SK-N-SH (cell line): ENCODE data around the gene PTN.

ENCODE experiments used
- CHD2 ChIP-seq: fragments of 150-350 bp; IDR thresholded peaks from 2 replicates; pipeline ENCODE4 v1.6.1; 2018; ENCODE audit warnings: low read length; ENCODE audit not compliant: partially characterized antibody
- CTCF ChIP-seq: fragments of 200-600 bp; sonication (generic); IDR thresholded peaks from 2 replicates; pipeline ENCODE4 v1.6.1; 2017; ENCODE audit warnings: antibody characterized with exemption, mild to moderate bottlenecking, moderate library complexity
- EZH2phosphoT487 ChIP-seq: fragments of 200-600 bp; sonication (generic); IDR thresholded peaks from 2 replicates; pipeline ENCODE4 v1.6.1; 2017; ENCODE audit warnings: low read depth, mixed run types, mild to moderate bottlenecking, antibody characterized with exemption, moderate library complexity, borderline replicate concordance
- FOXJ3 ChIP-seq: sonication (generic); formaldehyde crosslinking; IDR thresholded peaks from 2 replicates; pipeline ENCODE4 v1.5.1; 2020; ENCODE audit warnings: mild to moderate bottlenecking, missing genetic modification reagents
- MAX ChIP-seq: IDR thresholded peaks from 2 replicates; pipeline ENCODE4 v1.4.0; 2012; ENCODE audit warnings: low read depth
- MXI1 ChIP-seq: IDR thresholded peaks from 2 replicates; pipeline ENCODE4 v1.6.1; 2012; ENCODE audit warnings: mild to moderate bottlenecking, low read depth, low read length, improper control_type of control experiment
- NRF1 ChIP-seq: IDR thresholded peaks from 2 replicates; pipeline ENCODE4 v1.6.1; 2012; ENCODE audit warnings: low read depth, mild to moderate bottlenecking, low read length
- POLR2AphosphoS5 ChIP-seq: IDR thresholded peaks from 2 replicates; pipeline ENCODE4 v1.6.1; 2012; ENCODE audit warnings: low read depth, low read length
- RAD21 ChIP-seq: IDR thresholded peaks from 2 replicates; pipeline ENCODE4 v1.6.1; 2012; ENCODE audit warnings: mild to moderate bottlenecking, low read length
- SMC3 ChIP-seq: IDR thresholded peaks from 2 replicates; pipeline ENCODE4 v1.6.1; 2012; ENCODE audit warnings: low read depth, low read length, improper control_type of control experiment
- TAF1 ChIP-seq: IDR thresholded peaks from 2 replicates; pipeline ENCODE4 v1.6.1; 2012; ENCODE audit warnings: low read depth, mild to moderate bottlenecking, low read length, moderate library complexity, borderline replicate concordance
- YY1 ChIP-seq: IDR thresholded peaks from 2 replicates; pipeline ENCODE4 v1.4.0; 2012; ENCODE audit warnings: low read depth, mild to moderate bottlenecking
- TF ChIP-seq, protein P1 (sequence below): IDR thresholded peaks from 2 replicates; pipeline ENCODE4 v1.6.1; 2012; ENCODE audit warnings: mild to moderate bottlenecking, low read depth, low read length, moderate library complexity

GRCh38 chr7:137262599-137262998 lies 80.9 kb downstream of the PTN start:
- TF ChIP-seq, protein P1, sequence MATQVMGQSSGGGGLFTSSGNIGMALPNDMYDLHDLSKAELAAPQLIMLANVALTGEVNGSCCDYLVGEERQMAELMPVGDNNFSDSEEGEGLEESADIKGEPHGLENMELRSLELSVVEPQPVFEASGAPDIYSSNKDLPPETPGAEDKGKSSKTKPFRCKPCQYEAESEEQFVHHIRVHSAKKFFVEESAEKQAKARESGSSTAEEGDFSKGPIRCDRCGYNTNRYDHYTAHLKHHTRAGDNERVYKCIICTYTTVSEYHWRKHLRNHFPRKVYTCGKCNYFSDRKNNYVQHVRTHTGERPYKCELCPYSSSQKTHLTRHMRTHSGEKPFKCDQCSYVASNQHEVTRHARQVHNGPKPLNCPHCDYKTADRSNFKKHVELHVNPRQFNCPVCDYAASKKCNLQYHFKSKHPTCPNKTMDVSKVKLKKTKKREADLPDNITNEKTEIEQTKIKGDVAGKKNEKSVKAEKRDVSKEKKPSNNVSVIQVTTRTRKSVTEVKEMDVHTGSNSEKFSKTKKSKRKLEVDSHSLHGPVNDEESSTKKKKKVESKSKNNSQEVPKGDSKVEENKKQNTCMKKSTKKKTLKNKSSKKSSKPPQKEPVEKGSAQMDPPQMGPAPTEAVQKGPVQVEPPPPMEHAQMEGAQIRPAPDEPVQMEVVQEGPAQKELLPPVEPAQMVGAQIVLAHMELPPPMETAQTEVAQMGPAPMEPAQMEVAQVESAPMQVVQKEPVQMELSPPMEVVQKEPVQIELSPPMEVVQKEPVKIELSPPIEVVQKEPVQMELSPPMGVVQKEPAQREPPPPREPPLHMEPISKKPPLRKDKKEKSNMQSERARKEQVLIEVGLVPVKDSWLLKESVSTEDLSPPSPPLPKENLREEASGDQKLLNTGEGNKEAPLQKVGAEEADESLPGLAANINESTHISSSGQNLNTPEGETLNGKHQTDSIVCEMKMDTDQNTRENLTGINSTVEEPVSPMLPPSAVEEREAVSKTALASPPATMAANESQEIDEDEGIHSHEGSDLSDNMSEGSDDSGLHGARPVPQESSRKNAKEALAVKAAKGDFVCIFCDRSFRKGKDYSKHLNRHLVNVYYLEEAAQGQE: no peak
- TF ChIP-seq TAF1 (no peak), MXI1 (no peak), CHD2 (no peak), CTCF (no peak), MAX (no peak), FOXJ3 (CRISPR knock-in tag) (no peak), SMC3 (no peak), YY1 (no peak), POLR2AphosphoS5 (no peak), NRF1 (no peak), EZH2phosphoT487 (no peak), RAD21 (no peak)
